Measurements from ENCODE around the gene PTRH2.

GRCh38 chr17:59666235-59666634 is 41.0 kb downstream of the PTRH2 start:
- TF ChIP-seq GATA2 (IDR thresholded peaks at IDR 0.05; ENCODE audit: low read depth, low read length), result no peak
- TF ChIP-seq GATA3 (IDR thresholded peaks at IDR 0.05; ENCODE audit: low read depth, low read length), result no peak
